AG04450 (cell line): ENCODE results near the gene PSTPIP1. TPM values are rescaled to one million over a fixed set of nuclear protein-coding genes. Genes with fewer than 3 reads are reported as not detected.

ENCODE experiments used
- CTCF ChIA-PET: fragments of 300-600, 350-600 bp; formaldehyde crosslinking; extraction: SDS; loops from one replicate; lab custom pipeline; 2022; ENCODE audit warnings: antibody characterized with exemption, inconsistent platforms; lab: Charles Lee
- POLR2A ChIA-PET: fragments of 350-600 bp; formaldehyde crosslinking; extraction: SDS; loops from one replicate; lab custom pipeline; 2021; ENCODE audit warnings: antibody characterized with exemption, inconsistent platforms; lab: Yijun Ruan, JAX
- DNase-seq: peaks from one replicate; pipeline ENCODE4 v3.0.0-alpha.2; 2011; ENCODE audit warnings: low read depth, low spot score
- H3K27ac ChIP-seq: one replicate; pipeline ENCODE4 v1.5.1; 2012; ENCODE audit warnings: low read depth, low read length, control low read depth
- H3K27me3 ChIP-seq: one replicate; pipeline ENCODE4 v1.6.0; 2012; ENCODE audit warnings: low read length; ENCODE audit not compliant: control insufficient read depth, insufficient read depth
- H3K4me3 ChIP-seq: 2 replicates; pipeline ENCODE4 v1.5.1; 2011; ENCODE audit warnings: mild to moderate bottlenecking, low read depth, low read length, control low read depth
- H3K9me3 ChIP-seq: 2 replicates; pipeline ENCODE4 v1.5.1; 2012; ENCODE audit warnings: low read length; ENCODE audit not compliant: control insufficient read depth, insufficient read depth
- polyA plus RNA-seq: library from polyadenylated mRNA; depleted of rRNA; stranded (reverse); fragments of >200 nt; gene quantifications from 2 replicates; pipeline ENCODE4 v1.2.3, GENCODE V29; 2011
- TF ChIP-seq, protein P1 (sequence below): IDR thresholded peaks from 2 replicates; pipeline ENCODE4 v1.5.1; 2011; ENCODE audit warnings: low read depth, low read length, control low read depth, inconsistent platforms

The PSTPIP1 gene
- polyA plus RNA-seq, 1 experiment, result 0.21 TPM

DNA sequence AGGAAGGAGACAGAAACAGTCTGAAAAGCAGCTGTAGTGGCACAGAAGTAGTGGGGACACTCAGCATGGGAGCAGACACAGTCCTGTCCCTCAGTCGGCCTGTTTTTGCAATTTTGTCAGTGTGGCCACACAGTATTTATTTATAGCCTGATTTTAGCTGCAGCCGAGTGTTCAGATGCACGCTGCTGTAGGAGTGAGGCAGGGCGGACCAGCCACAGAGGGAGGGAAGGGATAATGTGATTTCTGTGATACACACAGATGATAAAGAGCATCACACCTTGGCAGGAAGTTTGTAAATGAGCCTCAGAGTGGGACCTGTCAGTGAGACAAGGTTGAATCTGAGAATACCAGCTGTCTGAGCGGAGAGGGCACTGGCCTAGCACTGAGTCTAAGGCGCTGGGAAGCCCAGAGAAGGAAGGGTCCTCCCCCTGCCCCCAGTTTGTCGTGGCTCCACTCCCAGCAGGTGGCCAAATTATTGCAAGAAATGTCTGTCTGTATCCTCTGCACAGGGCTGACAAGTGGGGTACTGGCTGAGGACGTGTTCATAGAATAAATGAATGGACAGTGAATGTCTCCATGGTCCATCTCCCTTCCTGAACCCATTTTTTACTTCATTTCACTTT is 3.8 kb downstream of the PSTPIP1 start:
- H3K27ac ChIP-seq, result no peak overlapping the region
- ChIA-PET POLR2A (no interaction called here), CTCF (no interaction called here)

DNA sequence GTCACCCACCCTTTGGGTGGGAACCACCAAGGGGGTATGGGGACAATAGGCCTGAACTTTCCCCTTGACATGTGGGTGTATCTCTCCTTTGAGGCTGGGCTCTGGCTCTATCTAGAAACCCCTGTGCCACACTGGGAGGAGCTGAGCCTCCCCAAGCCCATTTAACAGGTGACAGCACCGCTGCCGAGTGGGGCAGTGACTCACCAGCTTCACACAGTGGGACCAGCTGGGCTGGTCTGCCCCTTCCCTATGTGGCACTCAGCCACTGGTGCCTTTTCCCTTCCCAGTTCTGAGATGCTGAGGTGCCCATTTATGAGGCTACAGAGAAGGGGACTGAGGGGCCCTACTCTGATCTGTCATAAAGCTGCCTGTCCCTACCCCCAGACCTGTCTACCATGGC is 5.1 kb downstream of the PSTPIP1 start:
- no peak overlapping the region for H3K4me3 ChIP-seq
- TF ChIP-seq, protein P1, sequence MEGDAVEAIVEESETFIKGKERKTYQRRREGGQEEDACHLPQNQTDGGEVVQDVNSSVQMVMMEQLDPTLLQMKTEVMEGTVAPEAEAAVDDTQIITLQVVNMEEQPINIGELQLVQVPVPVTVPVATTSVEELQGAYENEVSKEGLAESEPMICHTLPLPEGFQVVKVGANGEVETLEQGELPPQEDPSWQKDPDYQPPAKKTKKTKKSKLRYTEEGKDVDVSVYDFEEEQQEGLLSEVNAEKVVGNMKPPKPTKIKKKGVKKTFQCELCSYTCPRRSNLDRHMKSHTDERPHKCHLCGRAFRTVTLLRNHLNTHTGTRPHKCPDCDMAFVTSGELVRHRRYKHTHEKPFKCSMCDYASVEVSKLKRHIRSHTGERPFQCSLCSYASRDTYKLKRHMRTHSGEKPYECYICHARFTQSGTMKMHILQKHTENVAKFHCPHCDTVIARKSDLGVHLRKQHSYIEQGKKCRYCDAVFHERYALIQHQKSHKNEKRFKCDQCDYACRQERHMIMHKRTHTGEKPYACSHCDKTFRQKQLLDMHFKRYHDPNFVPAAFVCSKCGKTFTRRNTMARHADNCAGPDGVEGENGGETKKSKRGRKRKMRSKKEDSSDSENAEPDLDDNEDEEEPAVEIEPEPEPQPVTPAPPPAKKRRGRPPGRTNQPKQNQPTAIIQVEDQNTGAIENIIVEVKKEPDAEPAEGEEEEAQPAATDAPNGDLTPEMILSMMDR, result no peak
- no peak overlapping the region for H3K27ac ChIP-seq
- ChIA-PET POLR2A (no interaction called here), CTCF (no interaction called here)
- no peaks in the 10 kb centered on the region for H3K9me3 ChIP-seq
- no peak for DNase-seq
- peaks cover 16% of the 10 kb centered on the region for H3K27me3 ChIP-seq

More for the DNA sequence above, 3.8 kb downstream of the PSTPIP1 start:
- no peak for DNase-seq
- no peaks in the 10 kb centered on the region for H3K9me3 ChIP-seq
- peaks cover 11% of the 10 kb centered on the region for H3K27me3 ChIP-seq
- TF ChIP-seq, protein P1, result no peak
- H3K4me3 ChIP-seq, result no peak overlapping the region

DNA sequence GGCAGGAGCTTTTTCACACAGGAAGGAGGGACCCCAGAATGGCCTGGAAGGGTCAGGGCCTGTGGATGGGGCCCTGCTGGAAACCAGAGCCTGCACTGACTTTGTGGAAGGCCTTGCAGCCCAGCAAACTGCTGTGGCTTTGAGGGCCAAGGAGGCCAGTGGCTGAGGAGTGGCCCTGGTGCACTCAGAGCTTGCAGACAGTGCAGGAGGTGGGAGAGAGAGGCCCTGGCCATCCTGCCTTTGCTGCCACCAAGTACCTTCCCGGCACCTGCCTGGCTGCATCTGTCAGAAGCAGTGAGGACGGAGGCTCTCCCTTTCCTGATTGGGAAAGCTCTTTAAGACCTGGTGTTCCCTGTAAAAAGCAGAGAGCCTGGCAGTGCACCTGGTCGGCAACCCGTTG is 6.4 kb downstream of the PSTPIP1 start:
- TF ChIP-seq, protein P1, result no peak
- POLR2A ChIA-PET, result no interaction called here
- Histone ChIP-seq H3K9me3 (no peaks in the 10 kb centered on the region), H3K4me3 (no peak overlapping the region), H3K27ac (no peak overlapping the region), H3K27me3 (peaks cover 22% of the 10 kb centered on the region)
- no peak for DNase-seq
- CTCF ChIA-PET, result no interaction called here

DNA sequence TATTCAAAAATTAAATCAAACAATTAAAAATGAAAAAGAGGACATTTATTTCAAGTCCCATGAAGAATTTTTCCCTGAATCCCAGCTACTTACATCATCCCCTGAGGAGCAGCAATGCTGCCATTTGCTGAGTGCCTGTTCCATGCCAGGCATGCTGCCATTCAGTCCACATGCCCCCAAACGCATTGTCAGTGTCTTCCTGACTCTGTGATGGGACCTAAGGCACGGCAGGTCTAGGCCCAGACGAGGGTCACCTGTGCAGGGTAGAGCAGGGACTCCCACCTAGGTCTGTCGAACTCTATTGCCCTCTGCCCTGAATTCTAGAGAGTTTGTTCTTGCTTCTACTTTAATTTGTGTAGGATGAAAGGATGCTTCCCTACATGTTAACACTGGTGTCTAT is 7.0 kb downstream of the PSTPIP1 start:
- no peak for DNase-seq
- no peaks in the 10 kb centered on the region for H3K9me3 ChIP-seq
- no peak overlapping the region for H3K27ac ChIP-seq
- TF ChIP-seq, protein P1, result no peak
- ChIA-PET CTCF (no interaction called here), POLR2A (no interaction called here)
- no peak overlapping the region for H3K4me3 ChIP-seq
- peaks cover 24% of the 10 kb centered on the region for H3K27me3 ChIP-seq

DNA sequence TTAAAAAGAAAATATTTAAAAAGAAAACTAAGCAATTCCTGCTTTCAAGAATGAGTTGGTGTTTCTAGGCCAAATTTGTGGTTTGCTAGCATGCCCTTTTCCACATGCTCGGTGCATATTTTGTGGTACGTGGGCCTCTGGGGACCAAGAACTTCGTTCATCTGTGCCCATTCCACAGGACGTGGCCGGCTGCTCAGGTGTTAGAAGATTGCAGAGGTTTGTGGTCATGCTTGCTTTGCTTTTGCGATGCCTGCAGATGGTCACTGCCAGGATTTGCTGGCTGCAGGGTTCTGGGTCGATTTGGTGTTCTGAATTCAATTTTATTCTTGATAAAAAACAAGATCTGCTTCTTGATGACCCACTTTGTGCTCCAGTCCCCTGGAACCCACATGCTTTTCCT is 7.5 kb downstream of the PSTPIP1 start:
- Histone ChIP-seq H3K27ac (no peak overlapping the region), H3K27me3 (peaks cover 27% of the 10 kb centered on the region), H3K4me3 (no peak overlapping the region), H3K9me3 (no peaks in the 10 kb centered on the region)
- TF ChIP-seq, protein P1, result no peak
- CTCF ChIA-PET, result no interaction called here
- DNase-seq, result no peak
- POLR2A ChIA-PET, result no interaction called here
